Astrocyte (in vitro differentiated cells and primary cell): ENCODE results near the gene TSC2. TPM values are rescaled to one million over a fixed set of nuclear protein-coding genes. Genes with fewer than 3 reads are reported as not detected.

Source experiments
- DNase-seq: peaks from one replicate; pipeline ENCODE4 v3.0.0-alpha.2; 2010; ENCODE audit warnings: low read depth
- FAIRE-seq: peaks from 2 replicates; lab custom pipeline; 2011; peaks lifted over from hg19 to GRCh38; lab: Jason Lieb, UNC
- H2AFZ ChIP-seq: 2 replicates; pipeline ENCODE4 v1.6.0; 2012; ENCODE audit warnings: low read depth, low read length, inconsistent platforms
- H3K27ac ChIP-seq: 2 replicates; pipeline ENCODE4 v1.5.1; 2011; ENCODE audit warnings: low read depth, low read length, inconsistent platforms
- H3K27me3 ChIP-seq: 2 replicates; pipeline ENCODE4 v1.6.0; 2011; ENCODE audit warnings: low read length, inconsistent platforms; ENCODE audit not compliant: insufficient read depth
- H3K36me3 ChIP-seq: 2 replicates; pipeline ENCODE4 v1.5.1; 2011; ENCODE audit warnings: low read length, inconsistent platforms; ENCODE audit not compliant: insufficient read depth
- H3K4me1 ChIP-seq: 2 replicates; pipeline ENCODE4 v1.5.1; 2011; ENCODE audit warnings: low read length, inconsistent platforms; ENCODE audit not compliant: insufficient read depth
- H3K4me2 ChIP-seq: 2 replicates; pipeline ENCODE4 v1.6.0; 2012; ENCODE audit warnings: low read length, inconsistent platforms
- H3K4me3 ChIP-seq: 2 replicates; pipeline ENCODE4 v1.5.1; 2011; ENCODE audit warnings: low read depth, mild to moderate bottlenecking, low read length, inconsistent platforms; ENCODE audit not compliant: insufficient read depth
- H3K79me2 ChIP-seq: 2 replicates; pipeline ENCODE4 v1.6.0; 2012; ENCODE audit warnings: mild to moderate bottlenecking, low read length, inconsistent platforms; ENCODE audit not compliant: insufficient read depth
- H3K9ac ChIP-seq: 2 replicates; pipeline ENCODE4 v1.6.0; 2012; ENCODE audit warnings: mild to moderate bottlenecking, low read length, inconsistent platforms
- H3K9me3 ChIP-seq: 2 replicates; pipeline ENCODE4 v1.5.1; 2012; ENCODE audit warnings: low read depth, mild to moderate bottlenecking, low read length, inconsistent platforms; ENCODE audit not compliant: insufficient read depth
- H4K20me1 ChIP-seq: 2 replicates; pipeline ENCODE4 v1.6.0; 2012; ENCODE audit warnings: low read length, inconsistent platforms; ENCODE audit not compliant: insufficient read depth
- H3K27ac Mint-ChIP-seq: one replicate; pipeline ENCODE4 v1.8.0; 2021; ENCODE audit warnings: mild to moderate bottlenecking, mixed read lengths; ENCODE audit not compliant: unreplicated experiment
- H3K27me3 Mint-ChIP-seq: one replicate; pipeline ENCODE4 v1.8.0; 2021; ENCODE audit warnings: low read depth, mixed read lengths; ENCODE audit not compliant: unreplicated experiment
- H3K36me3 Mint-ChIP-seq: one replicate; pipeline ENCODE4 v1.8.0; 2021; ENCODE audit warnings: low read depth, mixed read lengths; ENCODE audit not compliant: unreplicated experiment
- H3K4me1 Mint-ChIP-seq: one replicate; pipeline ENCODE4 v1.8.0; 2021; ENCODE audit warnings: low read depth, mixed read lengths; ENCODE audit not compliant: unreplicated experiment
- H3K4me3 Mint-ChIP-seq: one replicate; pipeline ENCODE4 v1.8.0; 2021; ENCODE audit warnings: mild to moderate bottlenecking, moderate library complexity, mixed read lengths; ENCODE audit not compliant: unreplicated experiment
- H3K9me3 Mint-ChIP-seq: one replicate; pipeline ENCODE4 v1.8.0; 2021; ENCODE audit warnings: mild to moderate bottlenecking, mixed read lengths; ENCODE audit not compliant: unreplicated experiment
- EZH2 ChIP-seq: IDR thresholded peaks from 2 replicates; pipeline ENCODE4 v1.6.1; 2012; ENCODE audit warnings: mild to moderate bottlenecking, low read length, inconsistent platforms; ENCODE audit not compliant: insufficient read depth
- total RNA-seq: library from RNA; stranded (reverse); gene quantifications from 2 replicates; pipeline ENCODE4 v1.2.1, GENCODE V29; 2021
- TF ChIP-seq, protein P1 (sequence below): IDR thresholded peaks from 2 replicates; pipeline ENCODE4 v1.5.1; 2011; ENCODE audit warnings: low read depth, mild to moderate bottlenecking, inconsistent platforms, low read length, moderate library complexity; ENCODE audit not compliant: insufficient read depth

Gene TSC2
- total RNA-seq, 1 donor from 2014 or later: 89.5 TPM

GRCh38 chr16:2058872-2059271, 11.1 kb downstream of the TSC2 start:
- H3K36me3 Mint-ChIP-seq: peaks cover 9% of the 10 kb centered on the region
- Histone ChIP-seq H3K79me2 (no peaks in the 10 kb centered on the region), H3K27ac (no peak overlapping the region), H3K9ac (no peak overlapping the region), H3K27me3 (no peaks in the 10 kb centered on the region), H3K36me3 (peaks cover 4% of the 10 kb centered on the region), H2AFZ (no peak overlapping the region), H3K4me1 (peaks cover 3% of the 10 kb centered on the region), H3K4me2 (no peak overlapping the region), H4K20me1 (peaks cover 24% of the 10 kb centered on the region), H3K9me3 (no peaks in the 10 kb centered on the region), H3K4me3 (no peak overlapping the region)
- H3K4me1 Mint-ChIP-seq: no peaks in the 10 kb centered on the region
- no peak overlapping the region for H3K27ac Mint-ChIP-seq
- no peaks in the 10 kb centered on the region for H3K9me3 Mint-ChIP-seq
- no peak for DNase-seq
- no peaks in the 10 kb centered on the region for H3K27me3 Mint-ChIP-seq
- no peak overlapping the region for H3K4me3 Mint-ChIP-seq
- no peak for FAIRE-seq
- TF ChIP-seq, protein P1, sequence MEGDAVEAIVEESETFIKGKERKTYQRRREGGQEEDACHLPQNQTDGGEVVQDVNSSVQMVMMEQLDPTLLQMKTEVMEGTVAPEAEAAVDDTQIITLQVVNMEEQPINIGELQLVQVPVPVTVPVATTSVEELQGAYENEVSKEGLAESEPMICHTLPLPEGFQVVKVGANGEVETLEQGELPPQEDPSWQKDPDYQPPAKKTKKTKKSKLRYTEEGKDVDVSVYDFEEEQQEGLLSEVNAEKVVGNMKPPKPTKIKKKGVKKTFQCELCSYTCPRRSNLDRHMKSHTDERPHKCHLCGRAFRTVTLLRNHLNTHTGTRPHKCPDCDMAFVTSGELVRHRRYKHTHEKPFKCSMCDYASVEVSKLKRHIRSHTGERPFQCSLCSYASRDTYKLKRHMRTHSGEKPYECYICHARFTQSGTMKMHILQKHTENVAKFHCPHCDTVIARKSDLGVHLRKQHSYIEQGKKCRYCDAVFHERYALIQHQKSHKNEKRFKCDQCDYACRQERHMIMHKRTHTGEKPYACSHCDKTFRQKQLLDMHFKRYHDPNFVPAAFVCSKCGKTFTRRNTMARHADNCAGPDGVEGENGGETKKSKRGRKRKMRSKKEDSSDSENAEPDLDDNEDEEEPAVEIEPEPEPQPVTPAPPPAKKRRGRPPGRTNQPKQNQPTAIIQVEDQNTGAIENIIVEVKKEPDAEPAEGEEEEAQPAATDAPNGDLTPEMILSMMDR: no peak
- TF ChIP-seq EZH2: no peak

- Mint-ChIP-seq H3K36me3 (peaks cover 9% of the 10 kb centered on the region), H3K9me3 (no peaks in the 10 kb centered on the region), H3K27ac (no peak overlapping the region), H3K27me3 (no peaks in the 10 kb centered on the region), H3K4me3 (no peak overlapping the region), H3K4me1 (no peaks in the 10 kb centered on the region)
- Histone ChIP-seq H2AFZ (no peak overlapping the region), H3K4me3 (no peak overlapping the region), H4K20me1 (peaks cover 15% of the 10 kb centered on the region), H3K79me2 (no peaks in the 10 kb centered on the region), H3K4me2 (no peak overlapping the region), H3K9me3 (no peaks in the 10 kb centered on the region), H3K27ac (no peak overlapping the region), H3K36me3 (no peaks in the 10 kb centered on the region), H3K4me1 (peaks cover 3% of the 10 kb centered on the region), H3K27me3 (no peaks in the 10 kb centered on the region), H3K9ac (no peak overlapping the region)
- no peak for DNase-seq
- no peak for TF ChIP-seq EZH2
- TF ChIP-seq, protein P1: no peak
- no peak for FAIRE-seq
These were observed 12.6 kb downstream of the TSC2 start for GRCh38 chr16:2060346-2060745.

DNA sequence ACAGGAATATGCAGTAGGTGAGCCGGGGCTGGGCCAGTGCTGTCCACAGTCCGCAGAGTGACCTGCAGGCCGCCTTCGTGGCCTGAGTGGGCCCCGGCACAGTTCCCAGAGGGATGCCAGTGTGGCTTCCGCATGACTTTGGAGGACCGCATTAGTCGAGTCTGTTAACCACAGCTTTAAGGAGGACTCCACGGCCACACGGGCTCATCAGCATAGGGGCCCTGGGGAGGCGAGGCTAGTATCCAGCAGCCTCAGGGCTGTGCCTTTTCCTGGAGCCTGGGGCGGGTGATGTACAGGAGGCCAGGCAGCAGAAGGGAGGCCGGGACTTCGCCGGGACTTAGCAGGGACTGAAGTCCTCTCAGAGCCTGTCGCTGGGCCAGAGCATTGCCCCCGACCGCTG, 13.2 kb downstream of the TSC2 start:
- Histone ChIP-seq H3K9ac (no peak overlapping the region), H3K9me3 (no peaks in the 10 kb centered on the region), H3K79me2 (no peaks in the 10 kb centered on the region), H3K36me3 (peaks cover 3% of the 10 kb centered on the region), H4K20me1 (peaks cover 15% of the 10 kb centered on the region), H3K27ac (no peak overlapping the region), H3K27me3 (no peaks in the 10 kb centered on the region), H3K4me3 (no peak overlapping the region), H2AFZ (no peak overlapping the region), H3K4me2 (no peak overlapping the region), H3K4me1 (peaks cover 2% of the 10 kb centered on the region)
- no peaks in the 10 kb centered on the region for H3K9me3 Mint-ChIP-seq
- H3K27ac Mint-ChIP-seq: no peak overlapping the region
- no peak for DNase-seq
- H3K4me1 Mint-ChIP-seq: no peaks in the 10 kb centered on the region
- peaks cover 10% of the 10 kb centered on the region for H3K36me3 Mint-ChIP-seq
- TF ChIP-seq, protein P1: no peak
- no peak for TF ChIP-seq EZH2
- no peak for FAIRE-seq
- H3K27me3 Mint-ChIP-seq: no peaks in the 10 kb centered on the region
- H3K4me3 Mint-ChIP-seq: no peak overlapping the region
